ENCODE measurements around the gene TCN1. TPM values are rescaled to one million over a fixed set of nuclear protein-coding genes. Genes with fewer than 3 reads are reported as not detected.
A peak's percentile ranks its signal among the peaks of the same experiment; 100 is the strongest.

TCN1 gene
- total and polyA plus RNA-seq, 9 of the 15 experiments (the other 6 are each of a cell fraction or from before 2014, with no cell fraction given) = 0.63 to 25.9 (median 8.0) TPM

- no peak for TF ChIP-seq HINFP (tag; conservative IDR thresholded peaks at IDR 0.05; ENCODE audit: low read depth)
- TF ChIP-seq E2F4 (CRISPR knock-in tag; IDR thresholded peaks at IDR 0.05; ENCODE audit: low read depth) = no peak
- no peak for TF ChIP-seq ZHX1 (conservative IDR thresholded peaks at IDR 0.05; ENCODE audit: low read length)
- no peak for TF ChIP-seq TEAD4 (IDR thresholded peaks at IDR 0.05; ENCODE audit: low read length)
- TF ChIP-seq TEAD4 (CRISPR knock-in tag; IDR thresholded peaks at IDR 0.05; ENCODE audit: borderline replicate concordance) = no peak
- TF ChIP-seq SMAD1 (IDR thresholded peaks at IDR 0.05; ENCODE audit: low read depth, low read length, partially characterized antibody) = peak; percentile 99
- no peak for TF ChIP-seq PREB (CRISPR knock-in tag; IDR thresholded peaks at IDR 0.05)
- TF ChIP-seq ZFP1 (CRISPR knock-in tag; IDR thresholded peaks at IDR 0.05) = no peak
- no peak for TF ChIP-seq ZNF408 (CRISPR knock-in tag; IDR thresholded peaks at IDR 0.05; ENCODE audit: low read depth)
- no peak for TF ChIP-seq MED1 (CRISPR knock-in tag; IDR thresholded peaks at IDR 0.05; ENCODE audit: borderline replicate concordance)
- TF ChIP-seq DLX4 (CRISPR knock-in tag; IDR thresholded peaks at IDR 0.05) = no peak
- no peak for TF ChIP-seq IRF9 (tag; IDR thresholded peaks at IDR 0.05)
- peak in 1 of 2 experiments; percentile 59; a peak in 2 of 4 replicates for TF ChIP-seq RAD21 (CRISPR knock-in tag; conservative IDR thresholded peaks at IDR 0.05 in 1 of 2, IDR thresholded peaks at IDR 0.05 in 1 of 2)
- TF ChIP-seq KAT7 (CRISPR knock-in tag; IDR thresholded peaks at IDR 0.05; ENCODE audit: borderline replicate concordance) = no peak
- TF ChIP-seq ZKSCAN8 (CRISPR knock-in tag; IDR thresholded peaks at IDR 0.05) = no peak
- TF ChIP-seq BRCA1 (IDR thresholded peaks at IDR 0.05) = no peak
- TF ChIP-seq BRCA1 (CRISPR knock-in tag; IDR thresholded peaks at IDR 0.05) = no peak
- 0 out of 2 replicates have a peak, but pooled peaks have one; percentile 43 for TF ChIP-seq GTF2F1 (IDR thresholded peaks at IDR 0.05; ENCODE audit: low read depth, low read length)
- no peak for TF ChIP-seq ZNF785 (CRISPR knock-in tag; IDR thresholded peaks at IDR 0.05)
Measured at GRCh38 chr11:59842316-59842715, 24.0 kb downstream of the TCN1 start (continued).

All from K562 (cell line).